IMR-90 (cell line): Measurements from ENCODE around the gene OTULINL. TPM values are rescaled to one million over a fixed set of nuclear protein-coding genes. Genes with fewer than 3 reads are reported as not detected.

Source experiments
- ATAC-seq: fragments of 200-7000 bp; cut with Tn5 transposase; 2 replicates; pipeline ENCODE4 v1.9.1; 2020; ENCODE audit warnings: low read depth, mild to moderate bottlenecking, moderate library complexity
- BruUV-seq: library from RNA; stranded (reverse); fragments of 400-500 nt; replicated peaks from 2 replicates; lab custom pipeline; 2021; lab: Mats Ljungman, UMichigan
- CTCF ChIA-PET: fragments of 300-600 bp; formaldehyde crosslinking; extraction: SDS; loops from one replicate; lab custom pipeline; 2021; ENCODE audit warnings: antibody characterized with exemption; lab: Yijun Ruan, JAX
- POLR2A ChIA-PET: fragments of 300-600 bp; sonication (Branson Sonifier 250); formaldehyde crosslinking; loops from one replicate; lab custom pipeline; 2022; ENCODE audit warnings: antibody characterized with exemption; ENCODE audit not compliant: unreplicated experiment; lab: Charles Lee
- DNase-seq: peaks from one replicate; pipeline ENCODE4 v3.0.0; 2013
- H2AFZ ChIP-seq: replicated peaks from 2 replicates; pipeline ENCODE3; 2013; ENCODE audit warnings: low read length, mild to moderate bottlenecking; ENCODE audit not compliant: poor library complexity
- H2AK5ac ChIP-seq: 2 replicates; pipeline ENCODE4 v1.6.1; 2013; ENCODE audit warnings: low read depth, low read length, inconsistent platforms
- H2AK9ac ChIP-seq: replicated peaks from 2 replicates; pipeline ENCODE3; 2013; ENCODE audit warnings: mild to moderate bottlenecking, low read depth, low read length, moderate library complexity; ENCODE audit not compliant: poor library complexity
- H2BK120ac ChIP-seq: 2 replicates; pipeline ENCODE4 v1.6.1; 2013; ENCODE audit warnings: low read depth, low read length, inconsistent platforms
- H2BK15ac ChIP-seq: 3 replicates; pipeline ENCODE4 v1.6.1; 2013; ENCODE audit warnings: low read depth, low read length, inconsistent platforms
- H2BK20ac ChIP-seq: 2 replicates; pipeline ENCODE4 v1.6.1; 2013; ENCODE audit warnings: low read depth, mild to moderate bottlenecking, inconsistent platforms, low read length, moderate library complexity
- H2BK5ac ChIP-seq: 2 replicates; pipeline ENCODE4 v1.6.1; 2013; ENCODE audit warnings: mild to moderate bottlenecking, low read depth, low read length, inconsistent platforms; ENCODE audit not compliant: poor library complexity, severe bottlenecking
- H3K14ac ChIP-seq: replicated peaks from 2 replicates; pipeline ENCODE4 v1.6.1; 2013; ENCODE audit warnings: low read depth, low read length, inconsistent platforms
- H3K18ac ChIP-seq: 2 replicates; pipeline ENCODE4 v1.6.1; 2013; ENCODE audit warnings: low read depth, low read length, control low read depth
- H3K23ac ChIP-seq: 2 replicates; pipeline ENCODE4 v1.6.1; 2013; ENCODE audit warnings: low read depth, low read length, inconsistent platforms
- H3K27ac ChIP-seq: 2 replicates; pipeline ENCODE4 v1.5.1; 2013; ENCODE audit warnings: mild to moderate bottlenecking, control low read depth, low read length; ENCODE audit not compliant: insufficient read depth
- H3K27me3 ChIP-seq: 2 replicates; pipeline ENCODE4 v1.6.1; 2013; ENCODE audit warnings: low read length; ENCODE audit not compliant: control insufficient read depth, insufficient read depth
- H3K36me3 ChIP-seq: 2 replicates; pipeline ENCODE4 v1.6.1; 2013; ENCODE audit warnings: low read length, mixed read lengths; ENCODE audit not compliant: control insufficient read depth, insufficient read depth
- H3K4ac ChIP-seq: 2 replicates; pipeline ENCODE4 v1.6.1; 2013; ENCODE audit warnings: low read depth, low read length, inconsistent platforms
- H3K4me1 ChIP-seq: 2 replicates; pipeline ENCODE4 v1.6.1; 2013; ENCODE audit warnings: low read length, mixed read lengths; ENCODE audit not compliant: control insufficient read depth, insufficient read depth
- H3K4me2 ChIP-seq: 2 replicates; pipeline ENCODE4 v1.6.1; 2013; ENCODE audit warnings: low read depth, mild to moderate bottlenecking, control low read depth, low read length, moderate library complexity
- H3K4me3 ChIP-seq: 2 replicates; pipeline ENCODE4 v1.5.1; 2013; ENCODE audit warnings: low read depth, mild to moderate bottlenecking, control low read depth, low read length, moderate library complexity; ENCODE audit not compliant: insufficient read depth
- H3K56ac ChIP-seq: 2 replicates; pipeline ENCODE4 v1.6.1; 2013; ENCODE audit warnings: low read length, inconsistent platforms; ENCODE audit not compliant: insufficient read depth; ENCODE audit errors: extremely low read depth
- H3K79me1 ChIP-seq, 2 experiments: 2 replicates each; pipeline ENCODE4 v1.6.1; 2013; ENCODE audit warnings: low read length in 2 of 2, inconsistent platforms in 1 of 2, low read depth in 1 of 2
- H3K9ac ChIP-seq: 2 replicates; pipeline ENCODE4 v1.6.1; 2013; ENCODE audit warnings: low read depth, low read length, control low read depth
- H3K9me1 ChIP-seq: 2 replicates; pipeline ENCODE4 v1.6.1; 2013; ENCODE audit warnings: low read length, inconsistent platforms; ENCODE audit not compliant: insufficient read depth
- H3K9me3 ChIP-seq: 2 replicates; pipeline ENCODE4 v1.6.1; 2013; ENCODE audit warnings: low read length; ENCODE audit not compliant: control insufficient read depth, insufficient read depth
- H4K20me1 ChIP-seq: 2 replicates; pipeline ENCODE4 v1.6.1; 2013; ENCODE audit warnings: low read length, inconsistent platforms; ENCODE audit not compliant: insufficient read depth
- H4K5ac ChIP-seq: 2 replicates; pipeline ENCODE4 v1.6.1; 2013; ENCODE audit warnings: mild to moderate bottlenecking, low read depth, low read length, control low read depth
- H4K8ac ChIP-seq, 2 experiments: 2 replicates each; pipeline ENCODE4 v1.6.1; 2013; ENCODE audit warnings: low read depth in 2 of 2, low read length in 2 of 2, control low read depth in 1 of 2, inconsistent platforms in 1 of 2
- H4K91ac ChIP-seq: 2 replicates; pipeline ENCODE4 v1.6.1; 2013; ENCODE audit warnings: low read depth, low read length, inconsistent platforms; ENCODE audit not compliant: insufficient read depth
- BHLHE40 ChIP-seq: fragments of 150-350 bp; IDR thresholded peaks from 2 replicates; pipeline ENCODE4 v1.6.1; 2016; ENCODE audit warnings: mild to moderate bottlenecking, low read depth, low read length
- FOS ChIP-seq: fragments of 150-350 bp; IDR thresholded peaks from 2 replicates; pipeline ENCODE4 v1.6.1; 2016; ENCODE audit warnings: low read depth, low read length
- NFE2L2 ChIP-seq: fragments of 150-350 bp; IDR thresholded peaks from 2 replicates; pipeline ENCODE4 v1.6.1; 2016; ENCODE audit warnings: low read depth, mild to moderate bottlenecking, low read length
- POLR2A ChIP-seq: IDR thresholded peaks from 2 replicates; pipeline ENCODE4 v1.6.1; 2012; ENCODE audit warnings: mild to moderate bottlenecking, low read depth, low read length
- RAD21 ChIP-seq: IDR thresholded peaks from 2 replicates; pipeline ENCODE4 v1.6.1; 2012; ENCODE audit warnings: low read length, improper control_type of control experiment
- RCOR1 ChIP-seq: IDR thresholded peaks from 2 replicates; pipeline ENCODE4 v1.6.1; 2012; ENCODE audit warnings: mild to moderate bottlenecking, low read length, improper control_type of control experiment; ENCODE audit not compliant: insufficient replicate concordance
- WGBS, 2 experiments: methylation state at CpG; one replicate each; pipeline versions ENCODE4 v1.1.5 to v1.1.7; 2013; ENCODE audit warnings: missing lambda C conversion rate in 2 of 2; ENCODE audit not compliant: insufficient read length in 1 of 2; ENCODE audit errors: extremely low coverage in 2 of 2; 5-methylcytosine and 5-hydroxymethylcytosine counted together
- dilution Hi-C: fragments of 300-500 bp; cut with HindIII; formaldehyde crosslinking; loops from one replicate; pipeline ENCODE4 v1.14.3; 2018; ENCODE audit warnings: low sequenced_read_pairs; ENCODE audit not compliant: unreplicated experiment
- in situ Hi-C: fragments of 300-500 bp; cut with MboI; formaldehyde crosslinking; loops from 3 replicates; pipeline ENCODE4 v1.14.3; 2019; ENCODE audit warnings: low sequenced_read_pairs, inconsistent platforms, mixed read lengths
- intact Hi-C: fragments of 100-400 bp; cut with micrococcal nuclease; formaldehyde crosslinking; loops from 2 replicates; pipeline ENCODE4 v1.10.0; 2022
- polyA plus RNA-seq, 3 experiments: library from polyadenylated mRNA; depleted of rRNA; stranded (reverse); fragments of >200 nt; gene quantifications; 2 replicates each; pipeline ENCODE4 v1.2.3, GENCODE V29; 2012; ENCODE audit warnings: low replicate concordance in 1 of 3
- total RNA-seq: library from RNA; depleted of rRNA; stranded (reverse); fragments of >200 nt; gene quantifications from 2 replicates; pipeline ENCODE4 v1.2.3, GENCODE V29; 2012
- TF ChIP-seq, protein P1 (sequence below): conservative IDR thresholded peaks from 2 replicates; pipeline ENCODE4 v1.5.1; 2012; ENCODE audit warnings: mild to moderate bottlenecking, low read depth, low read length, improper control_type of control experiment
- TF ChIP-seq, protein P2 (sequence below): fragments of 150-350 bp; IDR thresholded peaks from 2 replicates; pipeline ENCODE4 v1.6.1; 2017; ENCODE audit warnings: mild to moderate bottlenecking, antibody characterized with exemption, low read length, low read depth

The OTULINL gene
- total and polyA plus RNA-seq, 2 of the 4 experiments (the other 2 are of a cell fraction), result 0.09 to 0.18 TPM

DNA sequence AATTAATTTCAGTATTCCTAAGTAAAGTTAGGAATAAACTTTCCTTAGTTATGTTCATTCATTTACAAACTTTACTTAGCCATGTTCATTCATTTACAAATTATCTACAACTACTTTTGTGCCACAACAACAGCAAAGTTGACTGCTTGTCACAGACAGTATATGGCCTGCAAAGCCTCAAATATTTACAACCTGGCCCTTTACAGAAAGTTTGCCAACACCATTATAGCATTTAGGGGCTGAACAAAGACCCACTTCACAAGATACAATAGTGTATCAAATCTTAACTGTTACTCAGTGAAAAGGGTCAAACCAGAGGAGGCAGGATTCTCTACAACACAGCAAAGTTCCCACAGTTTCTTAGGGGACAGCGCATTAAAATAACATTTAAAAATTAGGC, 9.7 kb upstream of the OTULINL start:
- TF ChIP-seq NFE2L2 (no peak), RAD21 (no peak), FOS (no peak), POLR2A (no peak), BHLHE40 (no peak), RCOR1 (no peak)
- TF ChIP-seq, protein P1, sequence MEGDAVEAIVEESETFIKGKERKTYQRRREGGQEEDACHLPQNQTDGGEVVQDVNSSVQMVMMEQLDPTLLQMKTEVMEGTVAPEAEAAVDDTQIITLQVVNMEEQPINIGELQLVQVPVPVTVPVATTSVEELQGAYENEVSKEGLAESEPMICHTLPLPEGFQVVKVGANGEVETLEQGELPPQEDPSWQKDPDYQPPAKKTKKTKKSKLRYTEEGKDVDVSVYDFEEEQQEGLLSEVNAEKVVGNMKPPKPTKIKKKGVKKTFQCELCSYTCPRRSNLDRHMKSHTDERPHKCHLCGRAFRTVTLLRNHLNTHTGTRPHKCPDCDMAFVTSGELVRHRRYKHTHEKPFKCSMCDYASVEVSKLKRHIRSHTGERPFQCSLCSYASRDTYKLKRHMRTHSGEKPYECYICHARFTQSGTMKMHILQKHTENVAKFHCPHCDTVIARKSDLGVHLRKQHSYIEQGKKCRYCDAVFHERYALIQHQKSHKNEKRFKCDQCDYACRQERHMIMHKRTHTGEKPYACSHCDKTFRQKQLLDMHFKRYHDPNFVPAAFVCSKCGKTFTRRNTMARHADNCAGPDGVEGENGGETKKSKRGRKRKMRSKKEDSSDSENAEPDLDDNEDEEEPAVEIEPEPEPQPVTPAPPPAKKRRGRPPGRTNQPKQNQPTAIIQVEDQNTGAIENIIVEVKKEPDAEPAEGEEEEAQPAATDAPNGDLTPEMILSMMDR, result no peak
- TF ChIP-seq, protein P2, sequence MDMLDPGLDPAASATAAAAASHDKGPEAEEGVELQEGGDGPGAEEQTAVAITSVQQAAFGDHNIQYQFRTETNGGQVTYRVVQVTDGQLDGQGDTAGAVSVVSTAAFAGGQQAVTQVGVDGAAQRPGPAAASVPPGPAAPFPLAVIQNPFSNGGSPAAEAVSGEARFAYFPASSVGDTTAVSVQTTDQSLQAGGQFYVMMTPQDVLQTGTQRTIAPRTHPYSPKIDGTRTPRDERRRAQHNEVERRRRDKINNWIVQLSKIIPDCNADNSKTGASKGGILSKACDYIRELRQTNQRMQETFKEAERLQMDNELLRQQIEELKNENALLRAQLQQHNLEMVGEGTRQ, result no peak
- Histone ChIP-seq H3K79me1 (no peaks in the 10 kb centered on the region), H2BK15ac (no peak overlapping the region), H4K91ac (no peak overlapping the region), H2AK9ac (no peak overlapping the region), H3K4me2 (no peak overlapping the region), H4K20me1 (no peaks in the 10 kb centered on the region), H4K5ac (no peak overlapping the region), H3K9me1 (no peaks in the 10 kb centered on the region), H3K56ac (no peak overlapping the region), H3K27me3 (peaks cover 13% of the 10 kb centered on the region), H2BK5ac (no peak overlapping the region), H3K9ac (no peak overlapping the region), H3K27ac (no peak overlapping the region), H4K8ac (no peak overlapping the region), H3K4me3 (no peak overlapping the region), H3K14ac (no peak overlapping the region), H2AK5ac (no peak overlapping the region), H2AFZ (no peak overlapping the region), H3K4me1 (no peaks in the 10 kb centered on the region), H3K23ac (no peak overlapping the region), H3K9me3 (0 out of 2 replicates have a peak, but pooled peaks cover 1% of the 10 kb centered on the region), H3K18ac (no peak overlapping the region), H2BK20ac (no peak overlapping the region), H3K4ac (no peak overlapping the region), H3K36me3 (no peaks in the 10 kb centered on the region), H2BK120ac (no peak overlapping the region)
- POLR2A ChIA-PET, result no interaction called here
- BruUV-seq, result no TSS peak
- in situ Hi-C loops (no loop called here), intact Hi-C loops (no loop called here), dilution Hi-C loops (no loop called here)
- WGBS, 2 experiments, result no CpG with 5 or more reads among the region's 1 CpG
- DNase-seq (no peak), ATAC-seq (no peak)
- CTCF ChIA-PET, result no interaction called here
